GM12892 (cell line): ENCODE results near the gene ZNRF1.
"Not testable (repeated sequence)": the region's sequence is repeated elsewhere in the genome, so short reads cannot be mapped to it uniquely, and the experiment has no call there.

Experiments used
- DNase-seq: peaks from one replicate; pipeline ENCODE4 v3.0.0; 2011; ENCODE audit not compliant: insufficient read length
- FAIRE-seq: peaks from 2 replicates; lab custom pipeline; 2011; peaks lifted over from hg19 to GRCh38; lab: Jason Lieb, UNC
- POLR2A ChIP-seq: IDR thresholded peaks from 2 replicates; pipeline ENCODE4 v1.6.1; 2011; ENCODE audit warnings: low read depth, low read length, control low read depth
- POLR2AphosphoS5 ChIP-seq: IDR thresholded peaks from 2 replicates; pipeline ENCODE4 v1.6.1; 2011; ENCODE audit warnings: low read depth, low read length, control low read depth
- TAF1 ChIP-seq: IDR thresholded peaks from 2 replicates; pipeline ENCODE4 v1.6.1; 2011; ENCODE audit warnings: low read depth, mild to moderate bottlenecking, control low read depth, low read length, borderline replicate concordance

The ZNRF1 gene

DNA sequence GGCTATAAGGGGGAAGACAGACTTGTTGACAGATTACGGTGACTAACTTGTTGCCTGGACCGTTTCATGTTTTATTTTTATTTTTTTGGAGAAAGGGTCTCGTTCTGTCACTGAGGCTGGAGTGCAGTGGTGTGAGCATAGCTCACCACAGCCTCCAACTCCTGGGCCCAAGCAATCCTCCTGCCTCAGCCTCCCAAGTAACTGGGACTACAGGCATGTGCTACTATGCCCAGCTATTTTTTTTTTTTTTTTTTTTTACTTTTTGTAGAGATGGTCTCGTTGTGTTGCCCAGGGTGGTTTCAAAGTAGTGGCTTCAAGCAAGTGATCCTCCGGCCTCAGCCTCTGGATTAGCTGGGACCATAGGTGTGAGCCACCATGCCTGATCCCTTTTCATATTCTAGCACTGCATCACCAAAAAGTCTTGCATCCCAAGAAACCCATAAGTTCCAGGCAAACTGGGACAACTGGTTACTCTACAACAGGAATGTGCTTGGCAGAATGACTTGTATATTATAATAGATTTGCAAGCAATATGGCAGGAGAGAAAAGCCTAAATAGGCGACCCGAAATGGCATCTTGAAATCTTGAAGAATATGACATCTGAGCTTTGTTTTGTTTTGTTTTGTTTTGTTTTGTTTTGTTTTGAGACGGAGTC, 11.7 kb upstream of the ZNRF1 start:
- no peak for DNase-seq

DNA sequence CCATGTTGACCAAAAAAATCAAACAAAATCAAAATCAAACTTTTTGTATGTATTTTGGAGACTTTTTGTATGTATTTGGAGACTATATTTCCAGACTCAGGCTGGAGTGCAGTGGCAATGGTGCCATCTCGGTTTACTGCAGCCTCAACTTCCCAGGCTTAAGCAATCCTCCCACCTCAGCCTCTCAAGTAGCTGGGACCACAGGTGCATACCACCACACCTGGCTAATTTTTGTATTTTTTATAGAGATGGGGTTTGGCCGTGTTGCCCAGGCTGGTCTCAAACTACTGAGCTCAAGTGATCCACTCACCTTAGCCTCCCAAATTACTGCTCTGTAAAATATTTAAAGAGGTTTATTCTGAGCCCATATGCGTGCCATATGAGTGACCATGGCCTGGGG, 9.0 kb upstream of the ZNRF1 start:
- DNase-seq, FAIRE-seq: not testable (repeated sequence)

More for the DNA sequence above, 11.7 kb upstream of the ZNRF1 start:
- no peak for FAIRE-seq
- TF ChIP-seq POLR2A, result no peak
- TF ChIP-seq TAF1, result no peak
- TF ChIP-seq POLR2AphosphoS5, result no peak

- no peak for TF ChIP-seq TAF1
- TF ChIP-seq POLR2AphosphoS5, result no peak
- no peak for DNase-seq
- no peak for FAIRE-seq
These were observed 8.0 kb upstream of the ZNRF1 start for GRCh38 chr16:74990832-74991231.

GRCh38 chr16:74991268-74991592, 7.6 kb upstream of the ZNRF1 start:
- TF ChIP-seq TAF1 (no peak), POLR2A (no peak), POLR2AphosphoS5 (no peak)
- DNase-seq, result no peak
- no peak for FAIRE-seq

DNA sequence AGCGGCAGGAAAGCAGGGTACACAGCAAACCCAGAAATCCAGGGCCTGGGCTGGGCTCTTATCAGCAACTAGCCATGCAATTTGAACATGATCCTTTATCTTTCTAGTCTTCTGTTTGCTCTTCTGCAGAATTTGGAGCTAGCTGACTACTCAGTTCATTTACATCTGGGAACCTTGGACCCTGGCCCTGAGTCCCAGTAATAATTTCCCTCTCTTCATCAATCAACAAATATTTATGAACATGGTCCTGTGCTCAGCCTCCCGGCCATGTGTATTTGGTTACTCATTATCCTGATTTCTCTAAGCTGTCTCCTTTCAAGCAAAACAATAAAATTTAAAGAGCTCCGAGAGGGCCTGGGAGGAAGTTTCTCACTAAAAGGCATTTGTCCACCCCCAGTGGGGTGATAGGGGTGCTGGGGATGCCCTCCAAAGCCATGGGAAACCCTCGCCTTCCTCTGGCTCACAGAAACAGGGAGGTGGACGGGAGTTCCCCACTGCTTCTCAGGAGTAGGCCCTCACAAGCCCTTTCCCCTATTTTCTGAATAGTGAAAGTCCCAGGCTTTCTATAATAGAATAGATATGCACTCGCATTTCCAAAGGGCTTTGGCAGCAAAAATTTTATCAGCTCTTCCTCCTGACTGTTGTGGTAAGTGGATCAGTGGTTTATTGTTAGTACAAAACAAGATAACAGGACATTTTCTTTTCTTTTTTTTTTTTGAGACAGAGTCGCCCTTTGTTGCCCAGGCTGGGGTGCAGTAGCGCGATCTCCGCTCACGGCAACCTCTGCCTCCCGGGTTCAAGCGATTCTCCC, 7.0 kb upstream of the ZNRF1 start:
- no peak for FAIRE-seq
- no peak for DNase-seq
- TF ChIP-seq TAF1 (no peak), POLR2AphosphoS5 (no peak), POLR2A (no peak)

GRCh38 chr16:74995986-74996385, 2.8 kb upstream of the ZNRF1 start:
- no peak for FAIRE-seq
- no peak for DNase-seq
- TF ChIP-seq POLR2A, result no peak
- TF ChIP-seq POLR2AphosphoS5, result no peak
- TF ChIP-seq TAF1, result no peak

DNA sequence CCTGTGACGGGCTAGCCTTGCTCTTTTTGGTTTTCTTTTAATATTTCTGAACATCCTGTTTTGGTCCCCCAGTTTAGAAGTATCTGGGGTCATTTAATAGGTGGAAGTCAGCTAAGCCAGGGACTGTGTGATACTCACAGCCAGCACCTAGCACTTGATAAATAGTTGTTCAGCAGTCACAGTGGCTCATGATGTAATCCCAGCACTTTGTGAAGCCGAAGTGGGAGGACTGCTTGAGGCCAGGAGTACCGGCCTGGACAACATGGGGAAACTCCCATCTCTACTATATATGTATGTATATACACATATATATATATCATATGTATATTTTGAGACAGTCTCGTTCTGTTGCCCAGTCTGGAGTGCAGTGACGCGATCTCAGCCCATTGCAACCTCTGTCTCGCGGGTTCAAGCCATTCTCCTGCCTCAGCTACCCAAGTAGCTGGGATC, 1.8 kb upstream of the ZNRF1 start:
- TF ChIP-seq POLR2A, result no peak
- TF ChIP-seq TAF1, result no peak
- TF ChIP-seq POLR2AphosphoS5, result no peak
- DNase-seq, result no peak
- no peak for FAIRE-seq

GRCh38 chr16:74999219-74999608, 390 bp downstream of the ZNRF1 start:
- peak; percentile 44 for DNase-seq
- no peak for FAIRE-seq
- TF ChIP-seq POLR2AphosphoS5 (no peak), TAF1 (no peak), POLR2A (no peak)

- FAIRE-seq (no peak), DNase-seq (peak; percentile 54)
- no peak for TF ChIP-seq TAF1
- TF ChIP-seq POLR2AphosphoS5, result no peak
- TF ChIP-seq POLR2A, result no peak
These were observed 1.0 kb downstream of the ZNRF1 start for GRCh38 chr16:74999609-75000480.

DNA sequence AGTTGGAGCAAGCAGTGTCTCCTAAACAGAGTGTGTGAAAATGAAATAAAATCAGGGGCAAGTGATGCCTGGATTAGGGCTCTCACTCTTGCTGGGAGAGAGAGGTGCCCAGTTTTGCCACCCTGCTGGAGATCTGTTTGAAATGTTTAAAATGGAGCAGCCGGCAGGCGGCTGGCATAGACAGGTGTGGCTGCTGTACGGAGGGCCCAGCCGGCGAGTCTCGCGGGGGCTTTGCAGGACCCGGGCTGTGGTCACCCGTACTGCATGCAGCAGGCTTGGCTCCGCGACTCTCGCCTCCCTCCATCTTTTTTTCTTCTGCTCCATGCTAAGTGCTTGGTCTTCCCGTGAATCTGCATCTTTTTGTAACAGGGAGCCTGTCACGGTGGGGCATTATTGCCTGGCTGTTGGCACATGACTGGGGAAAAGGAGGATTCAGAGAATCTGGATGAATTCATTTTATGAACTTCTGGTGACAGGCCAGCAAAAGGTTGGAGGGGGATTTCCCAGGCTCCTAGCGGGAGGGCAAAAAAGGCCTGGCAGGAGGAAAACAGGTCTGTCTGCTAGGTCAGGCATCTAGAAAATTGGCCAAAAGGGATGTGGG, 1.8 kb downstream of the ZNRF1 start:
- no peak for DNase-seq
- TF ChIP-seq POLR2A (no peak), TAF1 (no peak), POLR2AphosphoS5 (no peak)
- no peak for FAIRE-seq

DNA sequence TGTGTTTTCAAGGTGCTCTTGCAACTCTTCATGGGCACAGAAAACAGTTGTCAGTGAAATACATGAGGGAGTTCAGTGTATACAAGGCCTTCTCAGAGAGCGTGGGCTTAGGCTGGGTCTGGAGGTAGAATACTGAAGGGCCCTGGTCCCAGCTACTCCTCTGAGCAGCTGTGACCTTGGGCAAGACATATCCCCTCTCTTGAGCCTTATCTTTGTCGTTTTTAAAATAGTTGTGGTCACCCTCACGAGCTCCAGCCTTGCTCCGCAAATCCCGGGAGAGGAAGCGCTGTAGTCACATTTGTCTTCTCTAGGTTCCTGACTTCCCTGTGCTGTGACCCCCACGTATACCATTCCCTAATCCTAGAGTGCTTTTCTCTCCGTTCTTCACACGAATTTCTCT, 3.6 kb downstream of the ZNRF1 start:
- DNase-seq, result no peak
- no peak for TF ChIP-seq POLR2AphosphoS5
- no peak for TF ChIP-seq TAF1
- TF ChIP-seq POLR2A, result no peak
- no peak for FAIRE-seq
